GM21381 (cell line): Measurements from ENCODE around the gene C20orf173.

Experiments used
- ATAC-seq: cut with Tn5 transposase; IDR thresholded peaks from one replicate; pipeline ENCODE4 v1.9.1; 2021; ENCODE audit warnings: mild to moderate bottlenecking, moderate library complexity; ENCODE audit not compliant: unreplicated experiment

C20orf173 gene

DNA sequence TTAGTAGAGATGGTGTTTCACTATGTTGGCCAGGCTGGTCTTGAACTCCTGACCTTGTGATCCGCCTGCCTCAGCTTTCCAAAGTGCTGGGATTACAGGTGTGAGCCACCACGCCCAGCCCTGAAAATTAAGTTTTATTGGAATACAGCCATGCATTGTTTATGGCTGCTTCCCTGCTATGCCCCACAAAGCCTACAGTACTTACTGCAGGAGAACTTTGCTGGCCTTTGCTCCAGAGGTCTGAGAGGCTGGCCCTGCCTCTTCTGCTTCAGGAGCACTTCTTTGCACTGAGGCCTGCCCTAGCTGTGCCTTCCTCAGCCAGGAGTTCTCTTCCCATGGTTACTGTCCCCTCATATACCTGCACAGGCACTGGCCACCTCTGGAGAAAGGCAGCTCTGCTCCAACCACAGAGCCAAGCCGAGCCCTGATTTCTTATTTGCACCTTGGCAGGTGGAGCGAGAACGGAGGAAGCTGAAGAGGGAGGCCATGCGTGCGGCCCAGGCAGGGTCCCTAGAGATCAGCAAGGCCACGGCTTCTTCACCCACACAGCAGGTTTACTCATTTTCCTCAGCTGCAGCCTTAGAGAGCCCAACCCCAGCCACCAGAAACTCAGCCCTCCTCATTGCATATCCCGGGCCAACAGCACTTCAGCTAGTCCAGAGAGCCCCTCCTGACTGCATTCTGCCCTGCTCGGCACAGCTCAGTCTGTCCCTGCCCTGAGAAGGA is 20.8 kb downstream of the C20orf173 start:
- ATAC-seq: no peak

DNA sequence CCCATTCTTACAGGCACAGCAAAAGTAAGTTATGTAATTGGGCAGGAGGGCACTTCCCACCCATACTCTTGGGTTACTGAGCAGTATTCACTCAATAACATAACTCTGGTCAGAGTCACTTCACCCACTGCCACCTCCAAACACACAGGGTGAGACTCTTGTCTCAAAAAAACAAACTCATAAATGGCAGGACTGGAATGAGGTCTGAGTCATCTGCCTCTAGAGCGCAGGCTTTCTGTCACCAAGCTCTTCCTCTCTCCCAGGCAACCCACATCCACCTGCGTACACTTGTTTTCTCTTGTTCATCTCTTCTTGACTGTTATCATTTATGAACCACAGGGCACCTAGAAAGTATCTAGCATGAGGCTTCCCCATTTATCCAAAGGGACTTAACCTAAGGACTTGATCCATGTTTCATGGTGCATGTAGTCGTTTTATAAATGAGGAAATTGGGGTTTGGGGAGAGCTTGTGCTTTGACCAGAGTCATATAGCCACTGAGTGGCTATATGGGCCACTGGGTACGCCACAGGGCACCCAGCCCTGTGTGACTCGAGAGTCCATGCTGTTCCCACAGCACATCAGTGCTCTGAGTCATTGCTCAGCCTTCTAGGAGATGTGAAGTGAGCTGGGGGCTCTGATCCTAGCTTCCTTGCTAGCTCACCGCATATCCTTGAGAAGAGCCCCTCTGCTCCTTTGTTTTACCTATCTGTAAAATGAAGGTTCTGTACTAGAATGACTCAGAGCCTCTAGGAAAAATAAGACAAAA is 22.4 kb downstream of the C20orf173 start:
- no peak for ATAC-seq

DNA sequence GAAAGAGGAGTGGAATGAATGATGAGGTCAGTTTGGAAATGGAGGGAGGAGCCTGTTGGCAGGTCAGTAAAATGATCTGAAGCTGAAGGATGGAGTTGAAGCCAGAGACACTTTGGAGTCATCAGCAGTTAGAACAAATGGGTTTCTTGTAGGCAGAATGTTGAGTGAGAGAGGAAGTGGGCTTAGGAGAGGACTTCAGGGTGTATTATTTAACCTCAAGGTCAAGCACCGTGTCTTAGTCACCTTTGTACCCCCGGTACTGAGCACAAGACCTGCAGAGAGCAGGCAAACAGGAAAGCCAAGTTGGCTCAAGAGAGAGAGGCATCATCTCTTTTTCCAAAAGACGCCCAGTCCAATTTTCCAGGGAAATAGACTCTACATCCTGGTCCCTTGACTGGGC is 23.3 kb downstream of the C20orf173 start:
- ATAC-seq: no peak

DNA sequence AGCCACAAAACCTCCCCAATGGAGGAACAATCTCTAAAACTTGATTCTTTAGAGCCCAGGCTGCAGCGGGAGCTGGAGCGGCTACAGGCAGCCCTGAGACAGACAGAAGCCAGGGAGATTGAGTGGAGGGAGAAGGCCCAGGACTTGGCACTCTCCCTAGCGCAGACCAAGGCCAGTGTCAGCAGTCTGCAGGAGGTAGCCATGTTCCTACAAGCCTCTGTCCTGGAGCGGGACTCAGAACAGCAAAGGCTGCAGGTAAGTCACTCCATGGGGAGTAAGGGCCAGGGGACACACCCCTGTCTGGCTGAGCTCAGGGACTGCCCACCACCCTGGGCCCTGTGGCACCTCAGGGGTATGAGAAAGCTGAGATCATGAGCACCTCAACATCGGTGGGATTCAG is 24.7 kb downstream of the C20orf173 start:
- no peak for ATAC-seq

DNA sequence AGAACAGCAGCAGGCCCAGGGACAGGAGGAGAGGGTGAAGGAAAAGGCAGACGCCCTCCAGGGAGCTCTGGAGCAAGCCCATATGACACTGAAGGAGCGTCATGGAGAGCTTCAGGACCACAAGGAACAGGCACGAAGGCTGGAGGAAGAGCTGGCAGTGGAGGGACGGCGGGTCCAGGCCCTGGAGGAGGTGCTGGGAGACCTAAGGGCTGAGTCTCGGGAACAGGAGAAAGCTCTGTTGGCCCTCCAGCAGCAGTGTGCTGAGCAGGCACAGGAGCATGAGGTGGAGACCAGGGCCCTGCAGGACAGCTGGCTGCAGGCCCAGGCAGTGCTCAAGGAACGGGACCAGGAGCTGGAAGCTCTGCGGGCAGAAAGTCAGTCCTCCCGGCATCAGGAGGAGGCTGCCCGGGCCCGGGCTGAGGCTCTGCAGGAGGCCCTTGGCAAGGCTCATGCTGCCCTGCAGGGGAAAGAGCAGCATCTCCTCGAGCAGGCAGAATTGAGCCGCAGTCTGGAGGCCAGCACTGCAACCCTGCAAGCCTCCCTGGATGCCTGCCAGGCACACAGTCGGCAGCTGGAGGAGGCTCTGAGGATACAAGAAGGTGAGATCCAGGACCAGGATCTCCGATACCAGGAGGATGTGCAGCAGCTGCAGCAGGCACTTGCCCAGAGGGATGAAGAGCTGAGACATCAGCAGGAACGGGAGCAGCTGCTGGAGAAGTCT is 25.5 kb downstream of the C20orf173 start:
- no peak for ATAC-seq

DNA sequence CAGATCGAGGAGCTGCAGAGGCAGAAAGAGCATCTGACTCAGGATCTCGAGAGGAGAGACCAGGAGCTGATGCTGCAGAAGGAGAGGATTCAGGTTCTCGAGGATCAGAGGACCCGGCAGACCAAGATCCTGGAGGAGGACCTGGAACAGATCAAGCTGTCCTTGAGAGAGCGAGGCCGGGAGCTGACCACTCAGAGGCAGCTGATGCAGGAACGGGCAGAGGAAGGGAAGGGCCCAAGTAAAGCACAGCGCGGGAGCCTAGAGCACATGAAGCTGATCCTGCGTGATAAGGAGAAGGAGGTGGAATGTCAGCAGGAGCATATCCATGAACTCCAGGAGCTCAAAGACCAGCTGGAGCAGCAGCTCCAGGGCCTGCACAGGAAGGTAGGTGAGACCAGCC is 26.2 kb downstream of the C20orf173 start:
- no peak for ATAC-seq

DNA sequence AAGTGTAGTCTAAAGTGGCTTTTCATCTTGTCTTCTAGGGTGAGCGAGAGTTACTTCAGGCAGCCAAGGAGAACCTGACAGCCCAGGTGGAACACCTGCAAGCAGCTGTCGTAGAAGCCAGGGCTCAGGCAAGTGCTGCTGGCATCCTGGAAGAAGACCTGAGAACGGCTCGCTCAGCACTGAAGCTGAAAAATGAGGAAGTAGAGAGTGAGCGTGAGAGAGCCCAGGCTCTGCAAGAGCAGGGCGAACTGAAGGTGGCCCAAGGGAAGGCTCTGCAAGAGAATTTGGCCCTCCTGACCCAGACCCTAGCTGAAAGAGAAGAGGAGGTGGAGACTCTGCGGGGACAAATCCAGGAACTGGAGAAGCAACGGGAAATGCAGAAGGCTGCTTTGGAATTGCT is 27.1 kb downstream of the C20orf173 start:
- peak; percentile 75 for ATAC-seq

DNA sequence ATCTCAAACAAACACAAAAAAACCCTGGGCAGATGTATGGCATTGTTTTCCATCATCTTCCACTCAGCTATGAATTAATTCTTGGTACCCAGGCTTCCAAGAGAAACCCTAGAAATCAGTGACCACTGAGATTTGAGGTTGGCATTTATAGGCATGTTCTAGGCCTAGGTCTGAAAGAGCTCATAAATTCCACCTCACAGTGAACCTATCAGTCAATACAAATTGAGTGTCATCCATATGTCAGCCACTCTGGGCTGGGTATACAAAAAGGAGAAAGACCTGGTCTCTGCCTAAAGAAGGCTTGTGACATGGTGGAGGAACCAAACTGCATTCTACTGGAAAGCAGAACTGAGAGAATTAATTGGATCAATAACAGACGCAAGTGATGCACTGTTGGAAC is 30.2 kb downstream of the C20orf173 start:
- ATAC-seq: no peak

DNA sequence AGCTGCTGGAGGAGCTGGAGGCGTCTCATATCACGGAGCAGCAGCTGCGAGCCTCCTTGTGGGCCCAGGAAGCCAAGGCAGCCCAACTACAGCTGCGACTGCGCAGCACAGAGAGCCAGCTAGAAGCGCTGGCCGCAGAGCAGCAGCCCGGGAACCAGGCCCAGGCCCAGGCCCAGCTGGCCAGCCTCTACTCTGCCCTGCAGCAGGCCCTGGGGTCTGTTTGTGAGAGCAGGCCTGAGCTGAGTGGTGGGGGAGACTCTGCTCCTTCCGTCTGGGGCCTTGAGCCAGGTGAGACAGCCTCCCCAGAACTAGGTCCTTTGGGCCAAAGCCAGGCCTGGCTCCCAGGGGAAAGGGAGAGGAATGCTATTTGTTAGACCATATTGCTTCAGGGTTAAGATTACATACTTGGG is 31.7 kb downstream of the C20orf173 start:
- no peak for ATAC-seq

DNA sequence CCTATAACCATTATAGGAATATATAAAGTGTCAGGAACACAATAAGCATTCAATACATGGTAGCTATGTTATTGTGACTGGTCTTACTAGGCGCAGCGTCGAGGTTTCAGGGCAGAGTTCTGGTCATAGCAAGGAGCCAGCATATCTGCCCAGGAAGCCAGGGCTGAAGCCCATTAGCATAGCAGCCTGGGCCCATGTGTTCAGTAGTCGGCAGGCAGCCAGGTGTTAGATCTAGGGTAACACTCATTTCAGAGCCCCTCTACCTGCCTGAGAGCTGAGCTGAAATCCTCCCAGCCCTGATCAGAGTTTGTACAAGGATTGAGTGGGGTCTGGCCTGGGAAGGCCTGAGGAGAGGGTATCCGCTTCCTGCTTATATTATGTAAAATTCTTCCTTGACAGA is 32.1 kb downstream of the C20orf173 start:
- no peak for ATAC-seq

DNA sequence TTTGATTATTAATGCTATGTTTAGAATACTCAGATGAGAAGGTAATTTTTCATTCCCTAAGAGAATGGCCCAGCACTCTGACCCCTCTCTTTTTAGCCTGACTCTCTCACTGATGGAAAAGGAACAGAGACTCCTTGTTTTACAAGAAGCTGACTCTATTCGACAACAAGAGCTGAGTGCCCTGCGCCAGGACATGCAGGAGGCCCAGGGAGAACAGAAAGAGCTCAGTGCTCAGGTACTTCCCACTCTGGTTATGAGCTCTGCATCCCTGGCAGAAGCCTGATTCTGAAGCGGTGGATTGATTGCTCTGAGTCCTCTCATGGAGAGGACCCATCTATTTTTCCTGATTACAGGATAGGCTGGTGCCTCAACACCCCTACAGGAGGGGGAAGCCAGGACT is 33.0 kb downstream of the C20orf173 start:
- ATAC-seq: no peak

DNA sequence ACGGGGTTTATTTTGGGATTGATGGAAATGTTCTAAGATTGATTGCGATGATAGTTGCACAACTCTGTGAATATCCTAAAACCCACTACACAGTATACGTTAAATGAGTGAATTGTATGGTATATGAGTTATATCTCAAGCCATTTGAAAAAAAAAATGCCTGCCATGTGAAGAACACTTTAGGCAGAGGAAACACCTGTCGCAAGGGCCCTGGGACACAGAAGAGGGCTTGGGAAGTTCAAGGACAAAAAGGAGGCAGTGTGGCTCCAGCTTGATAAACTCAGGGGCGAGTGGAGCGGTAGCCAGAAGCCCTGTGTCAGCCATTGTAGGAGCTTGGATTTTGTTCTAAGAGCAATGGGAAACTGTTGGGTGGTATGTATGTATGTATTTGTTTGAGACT is 37.1 kb downstream of the C20orf173 start:
- ATAC-seq: no peak

DNA sequence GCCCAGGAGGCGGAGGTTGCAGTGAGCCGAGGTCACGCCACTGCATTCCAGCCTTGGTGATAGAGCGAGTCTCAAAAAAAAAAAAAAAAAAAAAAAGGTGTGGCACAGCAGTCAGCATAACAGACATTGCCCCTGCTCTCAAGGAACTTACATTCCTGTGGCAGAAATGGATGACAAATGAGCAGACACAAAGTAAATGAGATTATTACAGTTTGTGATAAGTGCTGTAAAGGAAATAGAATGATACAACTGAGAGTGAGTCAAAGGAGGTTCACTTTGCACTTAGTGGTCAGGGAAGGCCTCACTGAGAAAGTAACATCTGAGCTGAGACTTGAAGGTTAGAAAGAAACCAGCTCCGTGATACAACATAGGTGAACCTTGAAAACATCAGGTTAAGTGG is 37.6 kb downstream of the C20orf173 start:
- no peak for ATAC-seq

DNA sequence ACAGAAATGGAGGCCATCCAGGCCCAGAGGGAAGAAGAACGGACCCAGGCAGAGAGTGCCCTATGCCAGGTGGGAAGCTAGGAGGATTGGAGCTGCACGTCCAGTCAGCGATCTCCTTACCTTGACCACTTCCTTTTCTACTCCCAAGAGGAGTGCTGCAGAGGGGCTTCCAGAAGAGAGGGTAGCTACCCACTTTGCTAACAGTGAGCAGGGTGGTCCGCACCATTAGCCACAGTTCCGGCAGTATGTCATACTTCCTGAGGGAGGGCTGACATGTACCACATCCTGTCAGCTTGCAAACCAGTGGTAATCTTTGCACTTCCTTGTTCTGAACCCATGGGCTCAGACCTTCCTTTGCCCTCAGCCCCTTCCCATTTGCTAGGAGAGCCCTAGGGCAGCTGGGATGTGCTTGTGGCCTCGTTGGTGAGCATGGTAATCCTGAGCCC is 38.7 kb downstream of the C20orf173 start:
- peak; percentile 91 for ATAC-seq

DNA sequence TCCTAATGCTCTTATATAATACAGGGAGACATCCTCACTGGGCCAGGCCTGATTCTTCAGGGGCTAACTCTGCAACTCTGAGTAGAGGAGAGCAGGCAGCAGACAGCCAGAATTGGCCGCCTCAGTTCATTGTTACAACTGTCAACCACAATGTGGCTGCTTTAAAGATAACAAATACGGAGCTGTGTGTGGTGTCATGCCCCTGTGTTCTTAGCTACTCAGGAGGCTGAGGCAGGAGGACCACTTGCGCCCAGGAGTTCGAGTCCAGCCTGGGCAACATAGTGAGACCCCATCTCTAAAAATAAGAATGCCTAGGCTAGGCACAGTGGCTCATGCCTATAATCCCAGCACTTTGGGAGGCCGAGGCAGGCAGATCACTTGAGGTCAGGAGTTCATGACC is 39.7 kb downstream of the C20orf173 start:
- no peak for ATAC-seq

DNA sequence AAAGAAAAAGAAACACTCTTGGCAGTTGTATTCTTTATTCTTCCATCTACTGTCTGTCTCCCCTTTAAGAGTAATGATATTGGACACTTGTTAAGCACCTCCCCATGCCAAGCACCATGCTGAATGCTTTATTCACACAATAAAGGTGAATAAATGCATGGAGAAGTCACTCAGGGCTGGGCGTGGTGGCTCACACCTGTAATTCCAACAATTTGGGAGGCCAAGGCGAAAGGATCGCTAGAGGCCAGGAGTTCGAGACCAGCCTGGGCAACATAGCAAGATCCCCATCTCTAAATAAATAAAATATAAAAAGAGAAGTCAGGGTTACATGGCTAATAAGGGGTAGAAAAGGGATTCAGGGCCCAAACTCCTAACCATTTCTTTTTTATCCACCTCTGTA is 42.0 kb downstream of the C20orf173 start:
- ATAC-seq: no peak

DNA sequence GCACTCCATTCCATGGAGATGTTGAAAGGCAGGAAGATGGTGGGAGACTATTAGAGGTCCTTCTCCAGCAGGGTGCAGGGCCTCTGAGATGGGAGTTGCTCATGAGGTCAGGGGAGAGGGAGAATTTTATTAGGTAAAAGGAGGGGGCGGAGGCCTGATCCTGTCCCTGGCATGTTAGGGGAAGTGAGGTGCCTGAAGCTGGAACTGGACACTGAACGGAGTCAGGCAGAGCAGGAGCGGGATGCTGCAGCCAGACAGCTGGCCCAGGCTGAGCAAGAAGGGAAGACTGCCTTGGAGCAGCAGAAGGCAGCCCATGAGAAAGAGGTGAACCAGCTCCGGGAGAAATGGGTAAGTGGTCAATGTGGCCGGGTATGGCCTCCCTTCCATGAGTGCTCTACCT is 49.7 kb downstream of the C20orf173 start:
- ATAC-seq: no peak

DNA sequence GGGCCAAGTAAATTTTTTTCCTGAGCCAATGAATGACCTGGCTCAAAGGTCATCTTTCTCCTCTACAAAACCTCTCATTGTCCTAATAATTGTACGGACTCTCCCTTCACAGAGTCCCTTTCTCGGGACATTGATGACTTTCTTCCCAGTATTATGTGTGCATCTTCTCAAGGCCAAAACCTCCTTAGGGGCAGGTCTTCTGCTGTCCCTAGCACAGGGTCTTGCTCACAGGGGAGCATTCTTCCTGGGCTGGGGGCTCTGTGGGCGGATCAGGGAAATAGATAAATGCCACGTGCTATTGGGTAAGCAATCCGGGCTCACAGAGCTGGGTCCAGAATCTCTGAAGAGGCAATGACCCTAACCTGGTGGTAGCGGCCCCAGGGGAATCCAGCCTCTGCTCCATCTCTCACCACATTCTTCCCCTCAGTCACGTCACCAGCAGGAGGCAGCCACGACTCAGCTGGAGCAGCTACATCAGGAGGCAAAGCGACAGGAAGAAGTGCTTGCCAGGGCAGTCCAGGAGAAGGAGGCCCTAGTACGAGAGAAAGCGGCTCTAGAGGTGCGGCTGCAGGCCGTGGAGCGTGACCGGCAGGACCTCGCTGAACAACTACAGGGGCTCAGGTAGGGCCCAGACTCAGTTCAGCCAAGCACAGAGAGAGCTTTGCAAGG is 50.5 kb downstream of the C20orf173 start:
- no peak for ATAC-seq
